Hepatocyte (in vitro differentiated cells): ENCODE results near the gene DNAJA3.

ENCODE experiments used
- EZH2 ChIP-seq: fragments of 200-600 bp; sonication (generic); IDR thresholded peaks from 2 replicates; pipeline ENCODE4 v1.6.1; 2016; ENCODE audit warnings: antibody characterized with exemption, mild to moderate bottlenecking, borderline replicate concordance
- EZH2phosphoT487 ChIP-seq: fragments of 200-600 bp; sonication (generic); IDR thresholded peaks from one replicate; pipeline ENCODE4 v1.6.1; 2018; ENCODE audit warnings: antibody characterized with exemption, mild to moderate bottlenecking, low read depth, moderate library complexity; ENCODE audit not compliant: unreplicated experiment, severe bottlenecking
- TF ChIP-seq, protein P1 (sequence below): fragments of 200-600 bp; sonication (generic); IDR thresholded peaks from 2 replicates; pipeline ENCODE4 v1.5.1; 2016; ENCODE audit warnings: antibody characterized with exemption, mild to moderate bottlenecking; ENCODE audit not compliant: poor library complexity

DNA sequence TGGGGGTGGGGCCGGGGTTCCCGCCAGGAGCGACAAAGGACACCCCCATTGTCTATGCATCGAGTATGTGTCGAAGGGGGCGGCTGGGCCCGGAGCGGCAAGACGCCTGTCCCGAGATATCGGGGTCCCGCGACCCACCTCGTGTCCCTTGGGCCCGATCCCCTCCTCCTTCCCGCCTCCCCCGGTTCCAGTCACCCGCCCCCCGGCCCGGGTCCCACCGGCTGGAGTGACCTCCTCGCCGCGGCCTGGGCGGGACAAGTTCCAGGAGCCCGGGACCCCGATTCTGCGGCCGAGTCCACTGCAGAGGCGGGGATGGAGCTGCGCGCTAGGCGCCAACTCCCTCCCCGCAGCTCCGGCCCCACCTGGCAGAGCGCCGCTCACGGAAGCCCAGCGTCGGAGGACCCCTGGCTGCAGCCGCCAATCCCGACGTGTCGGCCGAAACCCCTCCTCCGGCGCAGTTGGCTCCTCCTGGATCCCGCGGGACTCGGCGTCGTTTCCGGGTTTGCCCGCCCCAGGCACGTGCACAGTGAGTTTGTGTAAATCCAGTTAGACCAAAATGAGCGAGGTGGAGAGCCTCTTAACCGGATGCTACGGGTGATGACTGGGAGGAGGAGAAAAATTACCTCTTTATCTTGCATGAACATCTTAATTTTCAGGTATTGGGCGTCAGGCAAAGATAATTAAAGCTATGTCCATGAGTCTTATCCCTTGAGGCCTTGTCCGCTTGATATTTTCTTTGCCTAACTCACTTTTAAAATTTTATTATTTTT is 48.7 kb downstream of the DNAJA3 start, which contains the start of gene NMRAL1:
- TF ChIP-seq, protein P1, sequence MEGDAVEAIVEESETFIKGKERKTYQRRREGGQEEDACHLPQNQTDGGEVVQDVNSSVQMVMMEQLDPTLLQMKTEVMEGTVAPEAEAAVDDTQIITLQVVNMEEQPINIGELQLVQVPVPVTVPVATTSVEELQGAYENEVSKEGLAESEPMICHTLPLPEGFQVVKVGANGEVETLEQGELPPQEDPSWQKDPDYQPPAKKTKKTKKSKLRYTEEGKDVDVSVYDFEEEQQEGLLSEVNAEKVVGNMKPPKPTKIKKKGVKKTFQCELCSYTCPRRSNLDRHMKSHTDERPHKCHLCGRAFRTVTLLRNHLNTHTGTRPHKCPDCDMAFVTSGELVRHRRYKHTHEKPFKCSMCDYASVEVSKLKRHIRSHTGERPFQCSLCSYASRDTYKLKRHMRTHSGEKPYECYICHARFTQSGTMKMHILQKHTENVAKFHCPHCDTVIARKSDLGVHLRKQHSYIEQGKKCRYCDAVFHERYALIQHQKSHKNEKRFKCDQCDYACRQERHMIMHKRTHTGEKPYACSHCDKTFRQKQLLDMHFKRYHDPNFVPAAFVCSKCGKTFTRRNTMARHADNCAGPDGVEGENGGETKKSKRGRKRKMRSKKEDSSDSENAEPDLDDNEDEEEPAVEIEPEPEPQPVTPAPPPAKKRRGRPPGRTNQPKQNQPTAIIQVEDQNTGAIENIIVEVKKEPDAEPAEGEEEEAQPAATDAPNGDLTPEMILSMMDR = no peak
- no peak for TF ChIP-seq EZH2phosphoT487
- TF ChIP-seq EZH2 = no peak
